ENCODE data around the gene CYP27B1.

CYP27B1 gene

GRCh38 chr12:57735952-57736740 lies 30.7 kb downstream of the CYP27B1 start:
- no peak for DNase-seq (ENCODE audit: low read depth)

DNA sequence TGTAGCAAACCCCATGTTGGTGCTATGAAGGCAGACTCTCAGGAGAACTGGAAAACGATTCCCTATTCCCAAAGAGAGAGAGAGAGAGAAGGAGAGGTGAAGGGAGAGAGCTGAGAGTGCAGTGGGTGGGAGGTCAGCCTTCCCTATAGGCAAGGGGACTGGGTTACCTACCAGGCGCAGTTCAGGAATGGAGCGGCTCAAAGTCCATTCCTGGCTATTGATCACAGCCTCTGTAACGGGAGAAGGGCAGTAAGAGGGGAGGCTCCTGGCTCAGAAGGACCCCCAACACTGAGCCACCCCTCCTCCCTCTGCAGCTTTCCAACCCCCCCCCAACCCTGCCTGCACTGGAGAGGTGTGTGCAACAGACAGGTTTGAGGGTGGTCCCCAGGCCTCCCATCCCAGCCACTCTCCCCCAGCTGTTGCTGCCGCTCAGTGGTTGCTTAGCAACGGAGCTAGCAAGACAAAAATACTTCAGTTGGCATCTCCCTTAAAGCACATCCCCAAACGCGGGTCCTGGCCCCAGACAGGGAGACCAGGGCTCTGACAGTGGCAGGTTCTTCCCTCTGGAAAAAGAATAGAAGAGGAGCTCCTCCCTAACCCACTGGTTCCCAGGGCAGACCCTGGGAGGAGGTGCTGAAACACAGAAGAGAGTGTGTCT lies 31.6 kb downstream of the CYP27B1 start:
- DNase-seq (ENCODE audit: low read depth), result no peak

DNA sequence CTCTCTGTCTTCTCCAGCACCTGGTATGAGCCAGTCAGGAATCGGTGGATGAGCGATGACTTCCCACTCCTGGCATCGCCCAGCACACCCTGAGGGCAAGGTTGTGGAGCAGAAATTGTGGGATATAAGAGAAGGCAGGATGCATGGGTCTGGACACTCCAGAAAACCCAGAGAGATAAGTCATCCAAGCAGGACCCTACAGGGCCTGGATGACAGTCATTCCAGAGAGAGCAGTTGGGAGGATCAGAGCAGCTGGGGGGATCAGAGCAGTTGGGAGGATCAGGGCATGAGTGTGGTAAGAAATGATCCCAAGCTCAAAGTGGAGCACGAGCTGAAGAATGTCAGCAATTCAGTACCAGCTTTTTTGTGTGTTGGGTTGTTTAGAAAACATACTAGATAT lies 32.3 kb downstream of the CYP27B1 start:
- DNase-seq (ENCODE audit: low read depth), result no peak

DNA sequence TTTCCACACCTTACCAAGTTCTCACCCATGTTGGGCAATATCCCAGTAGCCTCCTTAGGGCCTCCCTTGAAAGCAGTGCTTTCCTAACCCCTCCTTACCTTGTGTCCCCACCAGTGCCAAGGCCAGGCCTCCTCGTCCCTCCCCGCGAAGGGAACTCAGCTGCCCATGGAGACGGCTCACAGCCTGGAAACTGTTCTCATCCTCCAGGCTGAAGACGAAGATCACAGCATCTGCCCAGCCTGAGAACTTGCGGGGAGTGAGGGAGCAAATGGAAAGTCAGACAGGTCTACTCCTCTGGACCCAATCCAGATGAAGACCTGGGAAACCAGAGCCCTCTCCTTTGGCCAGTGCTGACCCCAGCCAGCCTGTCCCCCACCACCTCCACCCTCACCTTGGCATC lies 33.0 kb downstream of the CYP27B1 start:
- no peak for DNase-seq (ENCODE audit: low read depth)

GRCh38 chr12:57732726-57733593 lies 33.9 kb downstream of the CYP27B1 start:
- no peak for DNase-seq (ENCODE audit: low read depth)

DNA sequence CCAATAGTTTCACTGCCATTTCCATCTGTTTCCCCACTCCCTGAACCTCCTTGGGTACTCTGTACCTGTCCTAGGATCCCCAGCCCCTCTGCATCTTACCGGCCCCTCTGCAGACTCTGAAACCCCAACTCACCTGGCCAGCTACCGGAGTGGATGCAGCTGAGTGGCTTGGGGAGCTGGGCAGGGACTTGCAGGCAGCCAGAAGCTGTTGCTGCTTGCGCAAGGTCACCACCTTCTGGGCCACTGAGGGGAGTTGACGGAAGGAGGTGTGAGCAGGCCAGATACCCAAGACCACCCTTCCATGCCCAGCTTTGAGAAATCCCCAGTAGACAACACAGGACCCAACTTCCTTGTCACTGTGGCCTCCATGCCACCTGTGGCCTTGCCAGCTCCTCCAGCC lies 34.6 kb downstream of the CYP27B1 start:
- DNase-seq (ENCODE audit: low read depth), result no peak

DNA sequence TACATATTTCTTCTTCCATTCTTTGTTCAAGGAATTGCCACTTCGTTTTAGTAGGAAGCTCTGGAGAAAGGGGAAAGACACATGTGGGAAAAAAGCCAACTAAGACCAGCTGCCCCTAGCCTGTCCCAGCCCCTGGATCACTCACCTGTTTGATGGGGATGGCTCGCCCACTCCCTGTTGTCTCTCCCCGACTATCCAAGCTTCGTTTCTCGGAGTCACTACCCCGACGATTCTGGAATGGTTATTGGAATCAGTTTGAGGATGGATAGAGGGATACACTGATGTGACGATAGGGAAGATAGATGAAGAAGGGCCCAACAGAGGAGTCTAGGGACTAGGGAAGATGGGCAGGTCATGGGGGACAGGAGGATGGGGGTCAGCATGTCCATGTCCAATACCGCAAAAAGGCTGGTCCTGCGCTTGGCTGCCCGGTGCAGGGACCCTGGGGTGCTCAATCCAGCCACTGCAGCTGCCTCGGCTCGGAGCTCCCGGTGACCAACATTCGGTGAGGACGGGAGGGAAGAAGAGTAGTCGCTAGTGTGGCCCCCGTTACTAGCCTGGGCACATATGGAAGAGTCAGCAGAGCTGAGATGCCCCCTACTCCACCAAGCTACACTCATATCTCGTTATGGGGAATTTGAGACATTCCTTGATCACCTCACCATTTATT lies 35.3 kb downstream of the CYP27B1 start:
- DNase-seq (ENCODE audit: low read depth), result no peak

GRCh38 chr12:57730336-57731067 lies 36.4 kb downstream of the CYP27B1 start:
- DNase-seq (ENCODE audit: low read depth), result no peak

DNA sequence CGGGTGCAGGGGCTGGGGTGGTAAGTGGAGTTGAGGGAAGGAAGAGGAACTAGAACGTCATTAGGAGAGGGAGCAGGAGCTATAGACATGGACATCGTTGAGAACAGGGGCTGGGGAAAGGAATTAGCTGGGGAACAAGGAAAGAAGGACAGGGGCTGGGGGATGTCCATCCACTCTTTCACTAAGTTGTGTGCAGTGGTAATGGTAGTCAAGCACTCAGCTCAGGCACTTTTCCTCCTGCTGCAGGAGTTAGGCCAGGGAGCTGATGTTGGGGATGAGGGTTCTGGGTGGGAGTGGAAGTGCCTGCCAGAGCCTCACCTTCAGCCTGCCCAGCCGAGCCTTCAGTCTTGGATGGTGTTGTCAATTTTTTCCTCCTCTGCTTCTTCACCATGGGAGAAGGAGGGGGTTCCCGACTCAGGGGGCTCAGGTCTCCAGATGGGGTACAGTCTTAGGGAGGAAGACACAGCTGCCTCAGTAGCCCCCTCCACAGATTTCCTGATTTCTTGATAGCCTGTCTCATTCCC lies 37.5 kb downstream of the CYP27B1 start:
- DNase-seq (ENCODE audit: low read depth), result no peak

- DNase-seq (ENCODE audit: low read depth), result no peak
Measured at GRCh38 chr12:57727758-57728395, 39.0 kb downstream of the CYP27B1 start.

DNA sequence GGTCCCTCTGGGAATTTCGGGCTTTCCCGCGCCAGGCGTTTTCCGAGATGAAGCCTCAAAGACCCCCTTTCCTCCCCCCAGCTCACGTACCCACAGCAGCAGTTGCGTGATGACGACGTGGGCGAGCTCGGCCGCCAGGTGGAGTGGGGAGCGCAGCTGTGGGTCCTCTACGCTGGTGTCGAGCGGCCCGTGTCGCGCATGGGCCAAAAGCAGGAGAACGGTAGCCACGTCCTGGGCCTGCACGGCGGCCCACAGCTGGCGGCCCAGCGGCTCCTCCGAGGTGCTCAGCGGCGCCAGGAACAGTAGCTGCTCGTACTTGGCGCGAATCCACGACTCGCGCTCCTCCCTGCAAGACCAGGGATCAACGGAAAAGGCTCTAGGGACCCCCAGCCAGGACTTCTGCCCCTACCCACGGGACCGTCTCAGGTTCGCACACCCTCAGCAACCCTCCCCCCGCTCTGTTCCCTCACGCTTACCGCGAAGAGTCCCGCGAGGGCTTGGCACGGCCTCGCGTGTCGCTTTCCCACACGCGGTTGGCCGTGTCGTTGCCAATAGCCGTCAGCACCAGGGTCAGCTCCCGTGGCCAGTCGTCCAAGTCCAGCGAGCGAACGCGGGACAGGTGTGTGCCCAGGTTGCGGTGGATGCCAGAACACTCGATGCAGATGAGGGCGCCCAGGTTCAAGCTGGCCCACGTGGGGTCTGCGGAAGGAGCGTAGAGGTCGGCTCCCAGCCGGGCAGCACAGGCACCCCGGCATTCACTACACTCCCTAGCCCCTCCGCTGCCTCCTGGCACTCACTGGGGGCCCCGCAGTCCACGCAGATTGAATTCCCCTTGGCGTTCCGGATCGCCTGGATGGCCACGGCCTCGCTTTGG lies 39.8 kb downstream of the CYP27B1 start:
- no peak for DNase-seq (ENCODE audit: low read depth)

- DNase-seq (ENCODE audit: low read depth), result no peak
Measured at GRCh38 chr12:57726151-57726883, 40.6 kb downstream of the CYP27B1 start.

- no peak for DNase-seq (ENCODE audit: low read depth)
Measured at GRCh38 chr12:57725851-57726150, 41.1 kb downstream of the CYP27B1 start.

DNA sequence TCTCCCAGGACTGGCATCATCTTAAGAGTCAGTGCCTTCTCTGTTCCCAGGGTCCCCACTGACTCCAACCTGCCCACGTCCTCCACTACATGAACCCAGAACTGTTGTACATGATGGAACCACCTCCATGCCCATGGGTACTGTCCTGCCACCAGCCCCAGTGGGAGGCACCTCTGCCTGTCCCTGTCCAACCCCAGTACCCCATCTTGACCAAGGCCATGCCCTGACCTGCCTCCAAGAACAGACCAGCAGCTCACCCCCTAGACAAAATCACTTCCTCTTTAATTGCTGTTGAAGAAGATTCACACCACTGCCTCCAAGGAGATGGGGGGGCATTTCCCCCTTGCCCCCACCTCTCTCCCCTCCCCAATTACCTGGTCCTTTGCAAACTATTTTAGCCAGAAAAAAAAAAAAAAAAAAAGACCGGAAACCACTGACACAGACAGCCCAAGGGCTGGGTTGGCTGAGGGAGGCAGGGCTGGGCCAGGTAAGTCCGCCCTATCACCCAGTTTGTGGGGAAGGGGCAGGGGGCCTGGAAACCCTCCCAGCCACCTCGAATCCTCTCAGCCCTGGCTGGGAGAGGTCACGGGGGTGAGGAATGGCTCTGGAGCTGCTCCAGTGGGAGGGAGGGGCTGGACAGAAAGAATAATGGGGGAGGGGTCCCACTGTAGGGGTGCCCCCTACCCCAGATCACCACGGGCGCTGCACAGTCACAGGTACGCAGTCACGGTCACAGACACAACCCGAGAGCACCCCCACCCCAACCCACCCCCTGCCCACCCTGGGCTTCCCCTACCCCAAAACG lies 41.7 kb downstream of the CYP27B1 start:
- DNase-seq (ENCODE audit: low read depth), result no peak

DNA sequence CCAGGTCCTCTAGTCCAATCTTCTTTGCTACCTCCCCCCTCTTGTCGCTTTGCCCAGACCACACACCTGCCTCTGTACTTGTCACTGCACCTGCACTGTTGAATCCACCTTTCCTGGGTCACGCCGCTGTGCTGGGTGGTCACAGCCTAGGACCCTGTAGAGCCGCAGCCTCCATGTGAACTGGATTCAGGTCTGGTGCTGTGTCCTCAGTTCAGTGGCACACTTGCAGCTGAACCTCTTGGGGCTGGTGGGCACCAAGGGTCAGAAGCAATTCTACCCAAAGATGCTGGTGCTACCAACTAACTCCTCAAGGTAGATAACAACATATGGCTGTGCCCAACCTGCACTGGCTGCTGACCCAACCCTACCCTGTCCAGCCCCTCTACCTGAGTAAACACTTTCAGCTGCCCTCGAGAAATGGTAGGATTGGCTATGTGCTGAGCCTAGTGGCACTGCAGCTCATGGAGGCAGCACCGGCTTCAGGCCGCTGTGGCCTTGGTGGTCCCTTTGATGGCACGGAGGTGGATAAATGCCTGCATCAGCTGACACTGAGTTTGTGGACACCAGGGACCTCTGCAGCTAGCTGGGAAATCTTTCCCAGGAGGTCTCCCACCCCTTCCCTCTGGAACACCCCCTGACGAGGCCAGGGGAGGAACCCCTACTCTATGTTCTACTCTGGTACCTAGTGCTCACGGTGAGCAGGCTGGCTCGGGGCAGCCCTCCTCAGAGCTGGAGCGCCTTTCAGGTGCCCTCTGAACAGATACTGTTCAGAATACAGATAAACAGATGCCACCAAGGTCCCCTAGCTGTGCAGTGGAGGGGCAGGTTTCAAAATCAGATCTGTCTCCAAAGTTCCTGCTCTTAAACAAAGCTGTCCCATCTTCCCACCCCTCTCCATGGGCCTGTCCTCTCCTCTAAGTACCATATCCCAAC lies 42.6 kb downstream of the CYP27B1 start:
- no peak for DNase-seq (ENCODE audit: low read depth)

DNA sequence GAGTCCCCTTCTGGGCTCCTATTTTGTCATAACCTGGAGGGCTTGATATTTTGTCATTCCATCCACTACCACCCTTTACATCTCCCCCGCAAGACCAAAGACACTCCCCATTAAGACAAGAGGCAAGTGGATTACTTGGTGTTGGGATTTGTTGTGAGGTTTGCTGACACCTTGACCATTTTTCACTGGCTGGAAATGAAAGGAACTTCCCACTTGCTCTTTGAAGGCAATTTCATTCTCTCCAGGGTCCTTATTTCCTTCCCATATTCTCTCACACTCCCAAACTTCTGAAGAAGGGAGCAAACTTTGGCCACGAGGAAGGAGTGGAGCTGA lies 43.3 kb downstream of the CYP27B1 start:
- no peak for DNase-seq (ENCODE audit: low read depth)
